ENCODE results near the gene BCAS1. TPM values are rescaled to one million over a fixed set of nuclear protein-coding genes. Genes with fewer than 3 reads are reported as not detected.

Gene BCAS1
- total RNA-seq, 1 experiment from 2014 or later, result 0.17 TPM

- ATAC-seq (no peak), DNase-seq (ENCODE audit: low read depth, low spot score) (no peak)
- Histone ChIP-seq H3K9me3 (ENCODE audit: control insufficient read depth in 1 of 2, insufficient read depth in 1 of 2, low read depth in 1 of 2, low read length in 2 of 2) (no peaks in the 10 kb centered on the region), H3K36me3 (ENCODE audit: control insufficient read depth in 1 of 2, insufficient read depth in 2 of 2, low read length in 2 of 2) (no peaks in the 10 kb centered on the region), H3K27ac (ENCODE audit: low read depth, low read length) (no peak overlapping the region), H3K4me3 (replicated peaks in 1 of 2; ENCODE audit: low read depth in 1 of 2, low read length in 2 of 2) (no peak overlapping the region), H3K79me2 (ENCODE audit: insufficient read depth, low read length) (no peaks in the 10 kb centered on the region), H3K4me2 (ENCODE audit: low read length) (no peak overlapping the region), H3K9me2 (ENCODE audit: insufficient read depth) (no peaks in the 10 kb centered on the region), H4K20me1 (ENCODE audit: insufficient read depth) (no peaks in the 10 kb centered on the region), H3K9ac (ENCODE audit: low read length) (no peak overlapping the region), H2AFZ (ENCODE audit: low read depth, low read length, poor library complexity, severe bottlenecking) (no peak overlapping the region), H3K4me1 (ENCODE audit: control insufficient read depth in 1 of 2, insufficient read depth in 2 of 2, low read length in 2 of 2) (no peaks in the 10 kb centered on the region), H3K27me3 (ENCODE audit: insufficient read depth, low read length) (peaks cover 3% of the 10 kb centered on the region; the same call in 1 of the 2 replicates)
- intact Hi-C loops (cut with micrococcal nuclease), result loop anchor here (10.0 kb wide), 1 partner anchor 655 kb away; no protein-coding TSS in a partner anchor
- TF ChIP-seq CBX3 (IDR thresholded peaks at IDR 0.05; ENCODE audit: low read depth) (no peak), FOSL1 (IDR thresholded peaks at IDR 0.05; ENCODE audit: low read depth) (no peak), RAD21 (IDR thresholded peaks at IDR 0.05; ENCODE audit: low read depth) (no peak), EZH2 (IDR thresholded peaks at IDR 0.05) (no peak), ATF3 (IDR thresholded peaks at IDR 0.05) (no peak), ELF1 (IDR thresholded peaks at IDR 0.05; ENCODE audit: borderline replicate concordance, low read depth) (no peak)
- ChIA-PET CTCF (no interaction called here), POLR2A (no interaction called here), RAD21 (ENCODE audit: low non-redundant PET in 1 of 2, low total read pairs in 2 of 2, uncharacterized antibody in 2 of 2, unreplicated experiment in 2 of 2) (no interaction called here)
- no TSS peak for BruUV-seq (replicated peaks)
Observed at GRCh38 chr20:53989401-53989800, 81.0 kb downstream of the BCAS1 start.

- BruUV-seq (replicated peaks), result no TSS peak
- no peak for ATAC-seq
Observed at GRCh38 chr20:53986037-53986650, 84.2 kb downstream of the BCAS1 start.

More at GRCh38 chr20:53986037-53986650, 84.2 kb downstream of the BCAS1 start:
- H3K9me2 ChIP-seq (ENCODE audit: insufficient read depth), result no peaks in the 10 kb centered on the region
- no peak for DNase-seq (ENCODE audit: low read depth, low spot score)
- intact Hi-C loops (cut with micrococcal nuclease), result loop anchor here (10.0 kb wide), 1 partner anchor 659 kb away; no protein-coding TSS in a partner anchor
- peaks cover 3% of the 10 kb centered on the region; the same call in 1 of the 2 replicates for H3K27me3 ChIP-seq (ENCODE audit: insufficient read depth, low read length)
- POLR2A ChIA-PET, result no interaction called here
- CTCF ChIA-PET, result no interaction called here
- no peak overlapping the region for H3K27ac ChIP-seq (ENCODE audit: low read depth, low read length)
- TF ChIP-seq ZNF274 (IDR thresholded peaks at IDR 0.05; ENCODE audit: low read depth, low read length) (no peak), CBX3 (IDR thresholded peaks at IDR 0.05; ENCODE audit: low read depth) (no peak), EZH2phosphoT487 (IDR thresholded peaks at IDR 0.05; ENCODE audit: borderline replicate concordance) (no peak), POLR2A (IDR thresholded peaks at IDR 0.05; ENCODE audit: borderline replicate concordance, extremely low read depth, insufficient read depth, insufficient read length) (no peak), POLR2AphosphoS5 (IDR thresholded peaks at IDR 0.05; ENCODE audit: low read depth, low read length) (no peak), EZH2 (IDR thresholded peaks at IDR 0.05) (no peak), MAX (IDR thresholded peaks at IDR 0.05) (no peak), RAD21 (IDR thresholded peaks at IDR 0.05; ENCODE audit: low read depth) (no peak), ATF3 (IDR thresholded peaks at IDR 0.05) (no peak), YY1 (IDR thresholded peaks at IDR 0.05; ENCODE audit: extremely low read depth, insufficient replicate concordance, low read depth, low read length) (no peak), SRF (IDR thresholded peaks at IDR 0.05; ENCODE audit: low read depth) (no peak), FOSL1 (IDR thresholded peaks at IDR 0.05; ENCODE audit: low read depth) (no peak), CTCF (IDR thresholded peaks at IDR 0.05 in 2 of 3, conservative IDR thresholded peaks at IDR 0.05 in 1 of 3; ENCODE audit: borderline replicate concordance in 1 of 3, insufficient read depth in 1 of 3, low read depth in 2 of 3, low read length in 2 of 3) (no peak)
- no peak overlapping the region for H3K4me3 ChIP-seq (replicated peaks in 1 of 2; ENCODE audit: low read depth in 1 of 2, low read length in 2 of 2)
- H3K36me3 ChIP-seq (ENCODE audit: control insufficient read depth in 1 of 2, insufficient read depth in 2 of 2, low read length in 2 of 2), result no peaks in the 10 kb centered on the region
- H3K9ac ChIP-seq (ENCODE audit: low read length), result no peak overlapping the region
- no peaks in the 10 kb centered on the region for H3K9me3 ChIP-seq (ENCODE audit: control insufficient read depth in 1 of 2, insufficient read depth in 1 of 2, low read depth in 1 of 2, low read length in 2 of 2)
- H4K20me1 ChIP-seq (ENCODE audit: insufficient read depth), result no peaks in the 10 kb centered on the region
- no peak overlapping the region for H3K4me2 ChIP-seq (ENCODE audit: low read length)
- RAD21 ChIA-PET (ENCODE audit: low non-redundant PET in 1 of 2, low total read pairs in 2 of 2, uncharacterized antibody in 2 of 2, unreplicated experiment in 2 of 2), result no interaction called here
- no peaks in the 10 kb centered on the region for H3K79me2 ChIP-seq (ENCODE audit: insufficient read depth, low read length)
- no peak overlapping the region for H2AFZ ChIP-seq (ENCODE audit: low read depth, low read length, poor library complexity, severe bottlenecking)
- no peaks in the 10 kb centered on the region for H3K4me1 ChIP-seq (ENCODE audit: control insufficient read depth in 1 of 2, insufficient read depth in 2 of 2, low read length in 2 of 2)
